T-helper 2 cell treated with Interferon-gamma antibody and Interleukin-4, amounts not matched to agents 5 μg/mL and 100 μg/mL, for 36 hours (primary cell): ENCODE results near the gene ASTN1.
A peak's percentile ranks its signal among the peaks of the same experiment; 100 is the strongest.

Experiments used
- DNase-seq: peaks from one replicate; pipeline ENCODE4 v3.0.0; 2021; ENCODE audit warnings: low spot score
- H3K27ac Mint-ChIP-seq: one replicate; pipeline ENCODE4 v1.8.0; 2021; ENCODE audit warnings: mild to moderate bottlenecking, mixed read lengths
- H3K27me3 Mint-ChIP-seq: one replicate; pipeline ENCODE4 v1.8.0; 2021; ENCODE audit warnings: low read depth, mixed read lengths
- H3K36me3 Mint-ChIP-seq: one replicate; pipeline ENCODE4 v1.8.0; 2021; ENCODE audit warnings: low read depth, mixed read lengths
- H3K4me1 Mint-ChIP-seq: one replicate; pipeline ENCODE4 v1.8.0; 2021; ENCODE audit warnings: low read depth, mixed read lengths
- H3K4me3 Mint-ChIP-seq: one replicate; pipeline ENCODE4 v1.8.0; 2022; ENCODE audit warnings: mild to moderate bottlenecking, moderate library complexity, mixed read lengths
- H3K9me3 Mint-ChIP-seq: one replicate; pipeline ENCODE4 v1.8.0; 2021; ENCODE audit warnings: mixed read lengths

The ASTN1 gene

GRCh38 chr1:176949033-176949662 is 215.4 kb downstream of the ASTN1 start:
- DNase-seq: peak; percentile 9
- Mint-ChIP-seq H3K4me3 (no peak overlapping the region), H3K27ac (no peak overlapping the region), H3K4me1 (no peaks in the 10 kb centered on the region), H3K27me3 (no peaks in the 10 kb centered on the region), H3K36me3 (no peaks in the 10 kb centered on the region), H3K9me3 (no peaks in the 10 kb centered on the region)

GRCh38 chr1:176944606-176945005 is 219.9 kb downstream of the ASTN1 start:
- DNase-seq: no peak
- no peak overlapping the region for H3K4me3 Mint-ChIP-seq
- no peak overlapping the region for H3K27ac Mint-ChIP-seq
- no peaks in the 10 kb centered on the region for H3K4me1 Mint-ChIP-seq
- H3K27me3 Mint-ChIP-seq: no peaks in the 10 kb centered on the region
- no peaks in the 10 kb centered on the region for H3K36me3 Mint-ChIP-seq
- peaks cover 8% of the 10 kb centered on the region for H3K9me3 Mint-ChIP-seq

- H3K27ac Mint-ChIP-seq: no peak overlapping the region
- no peak overlapping the region for H3K4me3 Mint-ChIP-seq
- no peak for DNase-seq
- no peaks in the 10 kb centered on the region for H3K27me3 Mint-ChIP-seq
- no peaks in the 10 kb centered on the region for H3K4me1 Mint-ChIP-seq
- H3K36me3 Mint-ChIP-seq: no peaks in the 10 kb centered on the region
- peaks cover 8% of the 10 kb centered on the region for H3K9me3 Mint-ChIP-seq
Observed at GRCh38 chr1:176943783-176944182, 220.7 kb downstream of the ASTN1 start.

- no peaks in the 10 kb centered on the region for H3K4me1 Mint-ChIP-seq
- no peaks in the 10 kb centered on the region for H3K36me3 Mint-ChIP-seq
- no peak overlapping the region for H3K4me3 Mint-ChIP-seq
- no peaks in the 10 kb centered on the region for H3K27me3 Mint-ChIP-seq
- no peak overlapping the region for H3K27ac Mint-ChIP-seq
- peaks cover 8% of the 10 kb centered on the region for H3K9me3 Mint-ChIP-seq
- no peak for DNase-seq
Observed at GRCh38 chr1:176942346-176942745, 222.2 kb downstream of the ASTN1 start.

GRCh38 chr1:176939993-176940392 is 224.5 kb downstream of the ASTN1 start:
- H3K4me3 Mint-ChIP-seq: no peak overlapping the region
- H3K4me1 Mint-ChIP-seq: no peaks in the 10 kb centered on the region
- peaks cover 8% of the 10 kb centered on the region for H3K9me3 Mint-ChIP-seq
- no peak for DNase-seq
- no peaks in the 10 kb centered on the region for H3K36me3 Mint-ChIP-seq
- H3K27me3 Mint-ChIP-seq: no peaks in the 10 kb centered on the region
- H3K27ac Mint-ChIP-seq: no peak overlapping the region

- no peak for DNase-seq
- H3K36me3 Mint-ChIP-seq: no peaks in the 10 kb centered on the region
- H3K4me3 Mint-ChIP-seq: no peak overlapping the region
- no peaks in the 10 kb centered on the region for H3K4me1 Mint-ChIP-seq
- peaks cover 8% of the 10 kb centered on the region for H3K9me3 Mint-ChIP-seq
- no peak overlapping the region for H3K27ac Mint-ChIP-seq
- H3K27me3 Mint-ChIP-seq: no peaks in the 10 kb centered on the region
Observed at GRCh38 chr1:176938375-176938774, 226.1 kb downstream of the ASTN1 start.

- no peak for DNase-seq
- no peak overlapping the region for H3K4me3 Mint-ChIP-seq
- no peaks in the 10 kb centered on the region for H3K9me3 Mint-ChIP-seq
- no peaks in the 10 kb centered on the region for H3K27me3 Mint-ChIP-seq
- H3K27ac Mint-ChIP-seq: no peak overlapping the region
- H3K36me3 Mint-ChIP-seq: no peaks in the 10 kb centered on the region
- no peaks in the 10 kb centered on the region for H3K4me1 Mint-ChIP-seq
Observed at GRCh38 chr1:176934370-176934769, 230.1 kb downstream of the ASTN1 start.

- DNase-seq: no peak
- H3K4me3 Mint-ChIP-seq: no peak overlapping the region
- no peaks in the 10 kb centered on the region for H3K36me3 Mint-ChIP-seq
- no peaks in the 10 kb centered on the region for H3K9me3 Mint-ChIP-seq
- H3K27me3 Mint-ChIP-seq: no peaks in the 10 kb centered on the region
- no peaks in the 10 kb centered on the region for H3K4me1 Mint-ChIP-seq
- H3K27ac Mint-ChIP-seq: no peak overlapping the region
Observed at GRCh38 chr1:176932114-176933104, 232.1 kb downstream of the ASTN1 start.

- Mint-ChIP-seq H3K27me3 (no peaks in the 10 kb centered on the region), H3K4me1 (no peaks in the 10 kb centered on the region), H3K27ac (no peak overlapping the region), H3K4me3 (no peak overlapping the region), H3K36me3 (no peaks in the 10 kb centered on the region), H3K9me3 (no peaks in the 10 kb centered on the region)
- DNase-seq: no peak
Observed at GRCh38 chr1:176931526-176931925, 233.0 kb downstream of the ASTN1 start.

- Mint-ChIP-seq H3K4me1 (no peaks in the 10 kb centered on the region), H3K36me3 (no peaks in the 10 kb centered on the region), H3K27me3 (no peaks in the 10 kb centered on the region), H3K27ac (no peak overlapping the region), H3K4me3 (no peak overlapping the region), H3K9me3 (no peaks in the 10 kb centered on the region)
- DNase-seq: no peak
Observed at GRCh38 chr1:176926330-176927086, 238.0 kb downstream of the ASTN1 start.

GRCh38 chr1:176925223-176925622 is 239.3 kb downstream of the ASTN1 start:
- no peak for DNase-seq
- Mint-ChIP-seq H3K36me3 (no peaks in the 10 kb centered on the region), H3K27me3 (no peaks in the 10 kb centered on the region), H3K4me1 (no peaks in the 10 kb centered on the region), H3K9me3 (no peaks in the 10 kb centered on the region), H3K27ac (no peak overlapping the region), H3K4me3 (no peak overlapping the region)

- Mint-ChIP-seq H3K36me3 (no peaks in the 10 kb centered on the region), H3K4me3 (no peak overlapping the region), H3K4me1 (no peaks in the 10 kb centered on the region), H3K27me3 (no peaks in the 10 kb centered on the region), H3K27ac (no peak overlapping the region), H3K9me3 (no peaks in the 10 kb centered on the region)
- no peak for DNase-seq
Observed at GRCh38 chr1:176923283-176923682, 241.2 kb downstream of the ASTN1 start.

- Mint-ChIP-seq H3K4me3 (no peak overlapping the region), H3K27ac (no peak overlapping the region), H3K9me3 (no peaks in the 10 kb centered on the region), H3K36me3 (no peaks in the 10 kb centered on the region), H3K27me3 (no peaks in the 10 kb centered on the region), H3K4me1 (no peaks in the 10 kb centered on the region)
- no peak for DNase-seq
Observed at GRCh38 chr1:176919386-176920378, 244.8 kb downstream of the ASTN1 start.
